ENCODE results near the gene NCK1. TPM values are rescaled to one million over a fixed set of nuclear protein-coding genes. Genes with fewer than 3 reads are reported as not detected.
A peak's percentile ranks its signal among the peaks of the same experiment; 100 is the strongest.

Gene NCK1
- total RNA-seq, 1 experiment from 2014 or later: 42.9 TPM

- no peaks in the 10 kb centered on the region for H3K27me3 ChIP-seq
- H3K27ac ChIP-seq: no peak overlapping the region
- DNase-seq: no peak
- H3K4me3 ChIP-seq: no peak overlapping the region
- H3K4me1 ChIP-seq: no peaks in the 10 kb centered on the region; the same call in 1 of the 2 replicates
- peaks cover 3% of the 10 kb centered on the region; the same call in 1 of the 2 replicates for H3K9me3 ChIP-seq (replicated peaks)
- no peaks in the 10 kb centered on the region for H3K36me3 ChIP-seq
These were observed 127.9 kb downstream of the NCK1 start for GRCh38 chr3:136989781-136990524.

DNA sequence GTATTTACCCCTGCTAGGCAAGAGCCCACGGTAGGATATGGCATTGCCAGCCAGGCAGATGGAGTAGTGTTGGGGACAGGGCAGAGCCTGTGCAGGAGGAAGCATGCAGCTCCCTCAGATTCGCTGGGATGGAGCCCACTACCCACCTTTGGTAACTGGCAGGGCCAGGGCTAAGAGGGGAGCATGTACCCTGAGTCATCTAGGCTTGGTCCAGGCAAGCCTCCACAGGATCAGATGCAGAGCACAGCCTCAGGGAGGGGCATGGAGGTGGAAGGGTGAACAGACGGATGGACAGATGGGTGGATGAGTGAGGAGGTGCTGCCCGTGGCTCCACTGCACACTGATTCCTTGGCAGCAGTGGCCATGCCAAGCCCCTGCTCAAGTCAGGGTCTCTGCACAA lies 128.8 kb downstream of the NCK1 start:
- Histone ChIP-seq H3K27me3 (no peaks in the 10 kb centered on the region), H3K4me1 (no peaks in the 10 kb centered on the region; the same call in 1 of the 2 replicates), H3K27ac (no peak overlapping the region), H3K36me3 (no peaks in the 10 kb centered on the region), H3K9me3 (replicated peaks) (peaks cover 3% of the 10 kb centered on the region; the same call in 1 of the 2 replicates), H3K4me3 (no peak overlapping the region)
- no peak for DNase-seq

DNA sequence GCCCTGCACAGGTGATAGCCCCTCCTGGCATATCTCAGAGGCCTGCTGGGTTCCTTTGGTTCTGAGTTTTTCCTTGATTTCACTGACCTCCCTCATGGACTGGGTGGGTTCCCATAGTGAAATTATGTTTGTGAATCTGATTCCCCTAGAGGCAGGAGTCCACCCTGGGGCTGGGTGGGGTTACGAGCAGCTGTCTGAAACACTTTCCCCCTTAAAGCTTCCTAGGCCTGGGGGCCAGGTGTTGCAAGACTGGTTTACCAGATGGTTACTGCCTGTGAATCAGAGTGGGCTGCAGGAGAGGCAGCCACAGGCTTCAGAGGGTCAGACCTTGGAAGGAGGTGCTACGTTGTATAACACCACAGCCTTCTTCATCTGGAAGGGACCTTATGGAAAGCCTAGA lies 130.1 kb downstream of the NCK1 start:
- DNase-seq: peak; percentile 13 to 39
- no peaks in the 10 kb centered on the region for H3K36me3 ChIP-seq
- no peaks in the 10 kb centered on the region for H3K4me1 ChIP-seq
- no peak overlapping the region for H3K27ac ChIP-seq
- H3K9me3 ChIP-seq (replicated peaks): no peaks in the 10 kb centered on the region; the same call in 1 of the 2 replicates
- H3K4me3 ChIP-seq: no peak overlapping the region
- no peaks in the 10 kb centered on the region for H3K27me3 ChIP-seq

- Histone ChIP-seq H3K9me3 (replicated peaks) (no peaks in the 10 kb centered on the region), H3K4me1 (no peaks in the 10 kb centered on the region), H3K4me3 (no peak overlapping the region), H3K27ac (no peak overlapping the region), H3K36me3 (no peaks in the 10 kb centered on the region), H3K27me3 (no peaks in the 10 kb centered on the region)
- DNase-seq: no peak
These were observed 132.9 kb downstream of the NCK1 start for GRCh38 chr3:136994772-136995516.

GRCh38 chr3:136995652-136996051 lies 133.6 kb downstream of the NCK1 start:
- Histone ChIP-seq H3K9me3 (replicated peaks) (no peaks in the 10 kb centered on the region), H3K4me3 (no peak overlapping the region), H3K27me3 (no peaks in the 10 kb centered on the region), H3K27ac (no peak overlapping the region), H3K4me1 (no peaks in the 10 kb centered on the region), H3K36me3 (no peaks in the 10 kb centered on the region)
- DNase-seq: no peak

Other genes with a start within 250 kb of the NCK1 start
- gene STAG1, start 109.8 kb upstream of the NCK1 start, total RNA-seq (2014; rRNA removed; shearing (Covaris generic)): 28.8 and 34.3 TPM in 2 replicates
- gene SLC35G2, start 43.1 kb upstream of the NCK1 start, total RNA-seq (2014; rRNA removed; shearing (Covaris generic)): 8.1 and 8.9 TPM in 2 replicates
- 1.0 and 1.3 TPM in 2 replicates for gene IL20RB, start 95.8 kb downstream of the NCK1 start, total RNA-seq (2014; rRNA removed; shearing (Covaris generic))

Measured in SJCRH30 (cell line).